A549 (cell line): ENCODE measurements around the gene NOD2. TPM values are rescaled to one million over a fixed set of nuclear protein-coding genes. Genes with fewer than 3 reads are reported as not detected.

Source experiments
- ATAC-seq, 2 experiments: fragments of 200-7000 bp in 1 of 2; fragments of >200 bp in 1 of 2; cut with Nextera tagmentation in 1 of 2; cut with Tn5 transposase in 1 of 2; 3 replicates each; pipeline versions ENCODE4 v1.8.0 to v1.9.1; 2018 to 2020; ENCODE audit warnings: mild to moderate bottlenecking in 1 of 2, moderate library complexity in 1 of 2
- CTCF ChIA-PET: fragments of 300-600 bp; sonication (Branson Sonifier 250); formaldehyde crosslinking; extraction: SDS; loops from one replicate; lab custom pipeline; 2021; ENCODE audit warnings: antibody characterized with exemption, inconsistent platforms; lab: Yijun Ruan, JAX
- POLR2A ChIA-PET: fragments of 350-600 bp; formaldehyde crosslinking; extraction: SDS; loops from one replicate; lab custom pipeline; 2021; ENCODE audit warnings: antibody characterized with exemption, inconsistent platforms; lab: Yijun Ruan, JAX
- DNase-seq, 2 experiments: peaks; one replicate each; pipeline versions ENCODE4 v3.0.0 to v3.0.0-alpha.2; 2011 to 2016; ENCODE audit warnings: low read depth in 1 of 2, low spot score in 1 of 2
- FAIRE-seq: peaks from 2 replicates; lab custom pipeline; 2011; peaks lifted over from hg19 to GRCh38; lab: Jason Lieb, UNC
- H3K27ac ChIP-seq, 2 experiments: fragments of >200 bp; sonication (Bioruptor Twin); formaldehyde crosslinking; 3 replicates each; pipeline ENCODE4 v1.5.1; 2016 to 2017
- H3K4me1 ChIP-seq: fragments of >200 bp; sonication (Bioruptor Twin); formaldehyde crosslinking; 3 replicates; pipeline ENCODE4 v1.6.1; 2016
- H3K4me2 ChIP-seq: fragments of >200 bp; sonication (Bioruptor Twin); formaldehyde crosslinking; 3 replicates; pipeline ENCODE4 v1.6.1; 2016
- H3K4me3 ChIP-seq: fragments of >200 bp; sonication (Bioruptor Twin); formaldehyde crosslinking; 3 replicates; pipeline ENCODE4 v1.5.1; 2016
- H3K9me3 ChIP-seq: fragments of >200 bp; sonication (Bioruptor Twin); formaldehyde crosslinking; 3 replicates; pipeline ENCODE4 v1.6.1; 2016
- BCL3 ChIP-seq: fragments of >200 bp; sonication (Bioruptor Twin); formaldehyde crosslinking; IDR thresholded peaks from 3 replicates; pipeline ENCODE4 v1.6.1; 2016
- EHF ChIP-seq: fragments of 250-450 bp; sonication (Bioruptor Pico); IDR thresholded peaks from 2 replicates; pipeline ENCODE4 v1.5.0; 2020; ENCODE audit warnings: mild to moderate bottlenecking
- GATA3 ChIP-seq: IDR thresholded peaks from 2 replicates; pipeline ENCODE4 v1.6.1; 2012; ENCODE audit warnings: borderline replicate concordance
- HEYL ChIP-seq: fragments of 250-450 bp; sonication (Bioruptor Pico); IDR thresholded peaks from 2 replicates; pipeline ENCODE4 v1.8.0; 2021; ENCODE audit warnings: mild to moderate bottlenecking, moderate library complexity
- KDM1A ChIP-seq: fragments of 200-600 bp; sonication (generic); IDR thresholded peaks from 2 replicates; pipeline ENCODE4 v1.6.1; 2016; ENCODE audit warnings: low read depth, mild to moderate bottlenecking
- MAFK ChIP-seq: fragments of 450-650 bp; IDR thresholded peaks from 2 replicates; pipeline ENCODE4 v1.6.1; 2014; ENCODE audit not compliant: partially characterized antibody
- NR3C1 ChIP-seq: fragments of >200 bp; sonication (Bioruptor Twin); formaldehyde crosslinking; IDR thresholded peaks from 3 replicates; pipeline ENCODE4 v1.6.1; 2017
- PBX3 ChIP-seq: IDR thresholded peaks from 2 replicates; pipeline ENCODE4 v1.6.1; 2012
- POLR2A ChIP-seq: IDR thresholded peaks from 2 replicates; pipeline ENCODE4 v1.6.1; 2012; ENCODE audit warnings: mild to moderate bottlenecking, low read length
- POLR2AphosphoS2 ChIP-seq: conservative IDR thresholded peaks from 2 replicates; pipeline ENCODE4 v1.6.1; 2012; ENCODE audit warnings: low read length, improper control_type of control experiment, inconsistent platforms
- RARB ChIP-seq: fragments of 250-450 bp; sonication (Bioruptor Pico); IDR thresholded peaks from 2 replicates; pipeline ENCODE4 v1.8.0; 2021; ENCODE audit warnings: mild to moderate bottlenecking, moderate library complexity
- RNF2 ChIP-seq: fragments of 200-600 bp; sonication (generic); IDR thresholded peaks from 2 replicates; pipeline ENCODE4 v1.6.1; 2016; ENCODE audit warnings: low read depth, mild to moderate bottlenecking, antibody characterized with exemption, moderate library complexity, borderline replicate concordance
- SMC3 ChIP-seq: fragments of >200 bp; sonication (Bioruptor Twin); formaldehyde crosslinking; IDR thresholded peaks from 3 replicates; pipeline ENCODE4 v1.6.1; 2018; ENCODE audit warnings: inconsistent platforms
- WGBS: methylation state at CpG from one replicate; pipeline ENCODE4 v1.1.6; 2017; ENCODE audit errors: missing lambda C conversion rate; 5-methylcytosine and 5-hydroxymethylcytosine counted together
- polyA plus RNA-seq, 4 experiments: library from polyadenylated mRNA; depleted of rRNA in 3 of 4; stranded (reverse); fragments of >200 nt; fragmentation: RNase III in 1 of 4; extraction: RNeasy Plus Mini Kit Qiagen cat#74134 plus additional on column Dnase treatment in 1 of 4; gene quantifications; 2 replicates in 3 of 4; 3 replicates in 1 of 4; pipeline ENCODE4 v1.2.3, GENCODE V29; 2011 to 2017
- TF ChIP-seq, protein P1 (sequence below): fragments of 150-350 bp; IDR thresholded peaks from 2 replicates; pipeline ENCODE4 v1.6.1; 2014; ENCODE audit warnings: low read depth, mild to moderate bottlenecking, low read length
- TF ChIP-seq, protein P2 (sequence below): fragments of 450-650 bp; IDR thresholded peaks from 2 replicates; pipeline ENCODE4 v1.6.1; 2014; ENCODE audit warnings: antibody characterized with exemption
- TF ChIP-seq, protein P3 (sequence below): fragments of 250-450 bp; sonication (Bioruptor Pico); IDR thresholded peaks from 2 replicates; pipeline ENCODE4 v1.5.0; 2021; ENCODE audit warnings: mild to moderate bottlenecking, moderate library complexity, borderline replicate concordance

The NOD2 gene
- polyA plus RNA-seq, 2 of the 4 experiments (the other 2 are of a cell fraction), result not detected

DNA sequence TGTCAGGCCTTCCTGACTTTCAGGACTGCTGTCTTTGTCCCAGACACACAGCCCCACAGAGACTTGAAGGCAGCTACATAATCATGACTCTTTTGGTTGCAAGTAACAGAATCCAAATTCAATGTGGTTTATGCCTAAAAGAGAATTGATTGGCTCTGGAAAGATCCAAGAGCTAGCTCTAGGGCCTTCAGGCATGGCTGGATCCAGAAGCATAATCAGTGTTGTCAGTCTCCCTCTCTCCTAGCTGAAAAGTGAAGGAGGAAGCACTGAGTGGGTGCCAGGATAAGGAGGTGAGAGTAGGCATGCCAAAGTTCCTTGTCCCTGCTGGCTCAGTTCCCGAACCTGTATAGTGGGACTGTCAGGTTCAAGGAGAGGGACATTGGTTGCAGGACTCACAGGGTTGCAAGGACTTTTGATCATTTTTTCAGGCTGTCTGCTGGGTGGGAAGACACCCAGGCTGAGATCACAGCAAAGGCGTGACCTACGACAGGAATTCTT, 37.8 kb upstream of the NOD2 start:
- Histone ChIP-seq H3K4me2 (no peak overlapping the region), H3K4me3 (no peak overlapping the region), H3K4me1 (no peaks in the 10 kb centered on the region), H3K9me3 (no peaks in the 10 kb centered on the region), H3K27ac (no peak overlapping the region)
- no peak for ATAC-seq
- FAIRE-seq, result no peak
- TF ChIP-seq HEYL (CRISPR knock-in tag) (no peak), EHF (no peak), KDM1A (no peak), POLR2AphosphoS2 (no peak), RNF2 (no peak), RARB (CRISPR knock-in tag) (no peak)
- TF ChIP-seq, protein P1, sequence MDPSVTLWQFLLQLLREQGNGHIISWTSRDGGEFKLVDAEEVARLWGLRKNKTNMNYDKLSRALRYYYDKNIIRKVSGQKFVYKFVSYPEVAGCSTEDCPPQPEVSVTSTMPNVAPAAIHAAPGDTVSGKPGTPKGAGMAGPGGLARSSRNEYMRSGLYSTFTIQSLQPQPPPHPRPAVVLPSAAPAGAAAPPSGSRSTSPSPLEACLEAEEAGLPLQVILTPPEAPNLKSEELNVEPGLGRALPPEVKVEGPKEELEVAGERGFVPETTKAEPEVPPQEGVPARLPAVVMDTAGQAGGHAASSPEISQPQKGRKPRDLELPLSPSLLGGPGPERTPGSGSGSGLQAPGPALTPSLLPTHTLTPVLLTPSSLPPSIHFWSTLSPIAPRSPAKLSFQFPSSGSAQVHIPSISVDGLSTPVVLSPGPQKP, result no peak
- TF ChIP-seq, protein P2, sequence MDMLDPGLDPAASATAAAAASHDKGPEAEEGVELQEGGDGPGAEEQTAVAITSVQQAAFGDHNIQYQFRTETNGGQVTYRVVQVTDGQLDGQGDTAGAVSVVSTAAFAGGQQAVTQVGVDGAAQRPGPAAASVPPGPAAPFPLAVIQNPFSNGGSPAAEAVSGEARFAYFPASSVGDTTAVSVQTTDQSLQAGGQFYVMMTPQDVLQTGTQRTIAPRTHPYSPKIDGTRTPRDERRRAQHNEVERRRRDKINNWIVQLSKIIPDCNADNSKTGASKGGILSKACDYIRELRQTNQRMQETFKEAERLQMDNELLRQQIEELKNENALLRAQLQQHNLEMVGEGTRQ, result no peak
- no peak for DNase-seq
- CTCF ChIA-PET, result interaction anchor here (1.4 kb wide), 1 partner anchor 9 kb away, joined by 5 read pairs; no protein-coding TSS in a partner anchor
- WGBS, result 71% methylated on average over 3 of the region's 3 CpGs
- POLR2A ChIA-PET, result no interaction called here

DNA sequence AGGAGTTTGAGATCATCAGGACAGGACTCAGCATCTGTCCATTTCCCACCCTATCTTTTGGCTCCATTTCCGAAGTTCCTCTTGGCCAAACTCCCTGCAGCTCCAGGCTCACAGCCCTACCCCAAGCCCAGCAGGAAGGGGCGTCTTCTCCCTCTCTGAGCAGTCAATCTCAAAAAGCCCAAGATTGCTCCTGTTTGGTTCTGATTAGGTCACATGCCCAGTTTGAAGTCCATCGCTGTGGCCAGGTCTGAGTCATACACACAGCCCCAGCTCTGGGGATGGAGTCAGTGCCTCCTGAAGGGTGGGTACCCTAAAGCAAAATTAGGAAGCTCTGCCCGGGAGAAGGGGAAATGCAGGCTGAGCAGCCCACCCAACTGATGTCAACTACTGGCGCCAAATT, 36.2 kb upstream of the NOD2 start:
- 55% methylated on average over 5 of the region's 5 CpGs for WGBS
- Histone ChIP-seq H3K9me3 (no peaks in the 10 kb centered on the region; the same call in 2 of the 3 replicates), H3K4me3 (no peak overlapping the region), H3K4me2 (no peak overlapping the region), H3K4me1 (no peaks in the 10 kb centered on the region), H3K27ac (no peak overlapping the region)
- ChIA-PET POLR2A (no interaction called here), CTCF (interaction anchor here (0.6 to 1.9 kb wide), 2 partner anchors 9 to 357 kb away, joined by 3 to 7 read pairs; no protein-coding TSS in a partner anchor)
- no peak for TF ChIP-seq GATA3
- TF ChIP-seq, protein P3, sequence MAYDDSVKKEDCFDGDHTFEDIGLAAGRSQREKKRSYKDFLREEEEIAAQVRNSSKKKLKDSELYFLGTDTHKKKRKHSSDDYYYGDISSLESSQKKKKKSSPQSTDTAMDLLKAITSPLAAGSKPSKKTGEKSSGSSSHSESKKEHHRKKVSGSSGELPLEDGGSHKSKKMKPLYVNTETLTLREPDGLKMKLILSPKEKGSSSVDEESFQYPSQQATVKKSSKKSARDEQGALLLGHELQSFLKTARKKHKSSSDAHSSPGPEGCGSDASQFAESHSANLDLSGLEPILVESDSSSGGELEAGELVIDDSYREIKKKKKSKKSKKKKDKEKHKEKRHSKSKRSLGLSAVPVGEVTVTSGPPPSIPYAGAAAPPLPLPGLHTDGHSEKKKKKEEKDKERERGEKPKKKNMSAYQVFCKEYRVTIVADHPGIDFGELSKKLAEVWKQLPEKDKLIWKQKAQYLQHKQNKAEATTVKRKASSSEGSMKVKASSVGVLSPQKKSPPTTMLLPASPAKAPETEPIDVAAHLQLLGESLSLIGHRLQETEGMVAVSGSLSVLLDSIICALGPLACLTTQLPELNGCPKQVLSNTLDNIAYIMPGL (CRISPR knock-in tag), result no peak
- TF ChIP-seq MAFK, result no peak
- TF ChIP-seq POLR2A, result no peak
- TF ChIP-seq, protein P2, result no peak
- no peak for TF ChIP-seq PBX3
- TF ChIP-seq BCL3, result no peak
- TF ChIP-seq EHF, result no peak
- no peak for TF ChIP-seq NR3C1
- peak; percentile 54 to 61; a peak in 4 of 6 replicates for ATAC-seq
- no peak for FAIRE-seq
- DNase-seq, result no peak

- FAIRE-seq (no peak), DNase-seq (no peak), ATAC-seq (no peak)
- ChIA-PET POLR2A (no interaction called here), CTCF (interaction anchor here (0.6 to 3.2 kb wide), 5 partner anchors 8 to 381 kb away, joined by 3 to 9 read pairs (median 5); no protein-coding TSS in a partner anchor)
- TF ChIP-seq SMC3, result no peak
- H3K4me2 ChIP-seq, result no peak overlapping the region
- H3K9me3 ChIP-seq, result peaks cover 4% of the 10 kb centered on the region; the same call in 2 of the 3 replicates
- H3K4me3 ChIP-seq, result no peak overlapping the region
- 46% methylated on average over 5 of the region's 5 CpGs for WGBS
- H3K4me1 ChIP-seq, result no peaks in the 10 kb centered on the region
- H3K27ac ChIP-seq, result no peak overlapping the region
These were observed 33.6 kb upstream of the NOD2 start for GRCh38 chr16:50659806-50660205.
